SK-N-SH (cell line): ENCODE results near the gene MTHFD2L. TPM values are rescaled to one million over a fixed set of nuclear protein-coding genes. Genes with fewer than 3 reads are reported as not detected.
"Not testable (repeated sequence)": the region's sequence is repeated elsewhere in the genome, so short reads cannot be mapped to it uniquely, and the experiment has no call there.

Source experiments
- CTCF ChIA-PET: fragments of 300-600, 350-600 bp; formaldehyde crosslinking; extraction: SDS; loops from one replicate; lab custom pipeline; 2021; lab: Yijun Ruan, JAX
- POLR2A ChIA-PET: fragments of 350-600 bp; sonication (Branson Sonifier 250); formaldehyde crosslinking; extraction: SDS; loops from one replicate; lab custom pipeline; 2020; ENCODE audit warnings: antibody characterized with exemption, inconsistent platforms; lab: Yijun Ruan, JAX
- DNase-seq: peaks from one replicate; pipeline ENCODE4 v3.0.0; 2012
- H2AFZ ChIP-seq: fragments of 200-600 bp; sonication (generic); 2 replicates; pipeline ENCODE4 v1.8.1; 2016; ENCODE audit warnings: antibody characterized with exemption, mild to moderate bottlenecking, low read depth
- H3F3A ChIP-seq: fragments of 200-600 bp; sonication (generic); replicated peaks from 2 replicates; pipeline ENCODE3; 2016; ENCODE audit warnings: antibody characterized with exemption, mild to moderate bottlenecking; ENCODE audit not compliant: insufficient read depth
- H3K27ac ChIP-seq, 2 experiments: fragments of 200-500 bp in 1 of 2; fragments of 200-600 bp in 1 of 2; sonication (Bioruptor generic) in 1 of 2; sonication (generic), shearing (Covaris generic) in 1 of 2; 2 replicates each; pipeline versions ENCODE4 v1.5.1 to v1.6.1; 2014 to 2016; ENCODE audit warnings: low read depth in 2 of 2, inconsistent platforms in 1 of 2, low read length in 1 of 2, mild to moderate bottlenecking in 1 of 2, mixed read lengths in 1 of 2
- H3K27me3 ChIP-seq: fragments of 200-600 bp; sonication (generic), shearing (Covaris generic); 2 replicates; pipeline ENCODE4 v1.6.1; 2016; ENCODE audit warnings: mixed run types; ENCODE audit not compliant: insufficient read depth
- H3K36me3 ChIP-seq, 2 experiments: fragments of 200-500 bp in 1 of 2; fragments of 200-600 bp in 1 of 2; sonication (Bioruptor generic) in 1 of 2; sonication (generic) in 1 of 2; replicated peaks in 1 of 2; 2 replicates each; pipeline versions ENCODE3 to v1.5.1; 2014 to 2016; ENCODE audit warnings: low read length in 1 of 2, mild to moderate bottlenecking in 1 of 2; ENCODE audit not compliant: insufficient read depth in 2 of 2, control insufficient read depth in 1 of 2
- H3K4me1 ChIP-seq, 2 experiments: fragments of 200-500 bp in 1 of 2; fragments of 200-600 bp in 1 of 2; sonication (Bioruptor generic) in 1 of 2; sonication (generic), shearing (Covaris generic) in 1 of 2; 2 replicates each; pipeline versions ENCODE4 v1.5.1 to v1.6.1; 2014 to 2016; ENCODE audit warnings: low read depth in 1 of 2, low read length in 1 of 2, mixed run types in 1 of 2; ENCODE audit not compliant: insufficient read depth in 2 of 2, control insufficient read depth in 1 of 2
- H3K4me2 ChIP-seq: fragments of 200-600 bp; sonication (generic), shearing (Covaris generic); 2 replicates; pipeline ENCODE4 v1.6.1; 2017; ENCODE audit warnings: mixed run types
- H3K4me3 ChIP-seq, 2 experiments: fragments of 200-500 bp in 1 of 2; fragments of 200-600 bp in 1 of 2; sonication (Bioruptor generic) in 1 of 2; sonication (generic), shearing (Covaris generic) in 1 of 2; 2 replicates each; pipeline versions ENCODE4 v1.5.1 to v1.8.1; 2014 to 2016; ENCODE audit warnings: low read depth in 2 of 2, inconsistent platforms in 1 of 2, low read length in 1 of 2, mild to moderate bottlenecking in 1 of 2, mixed read lengths in 1 of 2, moderate library complexity in 1 of 2
- H3K79me2 ChIP-seq: fragments of 200-600 bp; sonication (generic); 2 replicates; pipeline ENCODE4 v1.8.1; 2017; ENCODE audit warnings: mild to moderate bottlenecking; ENCODE audit not compliant: insufficient read depth
- H3K9ac ChIP-seq: fragments of 200-600 bp; sonication (generic); 2 replicates; pipeline ENCODE4 v1.6.1; 2017; ENCODE audit warnings: mixed run types
- H3K9me2 ChIP-seq: fragments of 200-600 bp; sonication (generic); 2 replicates; pipeline ENCODE4 v1.6.1; 2017; ENCODE audit warnings: mixed run types
- H3K9me3 ChIP-seq: fragments of 200-600 bp; sonication (generic); 2 replicates; pipeline ENCODE4 v1.6.1; 2017; ENCODE audit warnings: mixed run types, mild to moderate bottlenecking, moderate library complexity
- H4K20me1 ChIP-seq: fragments of 200-600 bp; sonication (generic); 2 replicates; pipeline ENCODE4 v1.6.1; 2017; ENCODE audit warnings: mild to moderate bottlenecking, mixed run types; ENCODE audit not compliant: insufficient read depth
- CHD2 ChIP-seq: fragments of 150-350 bp; IDR thresholded peaks from 2 replicates; pipeline ENCODE4 v1.6.1; 2018; ENCODE audit warnings: low read length; ENCODE audit not compliant: partially characterized antibody
- CTCF ChIP-seq: fragments of 200-600 bp; sonication (generic); IDR thresholded peaks from 2 replicates; pipeline ENCODE4 v1.6.1; 2017; ENCODE audit warnings: antibody characterized with exemption, mild to moderate bottlenecking, moderate library complexity
- EP300 ChIP-seq, 2 experiments: IDR thresholded peaks; 2 replicates each; pipeline versions ENCODE4 v1.4.0 to v1.6.1; 2012; ENCODE audit warnings: borderline replicate concordance in 1 of 2, low read depth in 1 of 2, low read length in 1 of 2
- REST ChIP-seq: IDR thresholded peaks from 2 replicates; pipeline ENCODE4 v1.6.1; 2012; ENCODE audit warnings: mild to moderate bottlenecking, low read depth, low read length, moderate library complexity
- WGBS: methylation state at CpG from one replicate; pipeline ENCODE4 v1.1.6; 2017; ENCODE audit warnings: low lambda C conversion rate; 5-methylcytosine and 5-hydroxymethylcytosine counted together
- polyA plus RNA-seq, 3 experiments: library from polyadenylated mRNA; depleted of rRNA; stranded (reverse); fragments of >200 nt; gene quantifications; 2 replicates each; pipeline ENCODE4 v1.2.3, GENCODE V29; 2012

MTHFD2L gene
- polyA plus RNA-seq, 1 of the 3 experiments (the other 2 are of a cell fraction): 4.8 TPM

- Histone ChIP-seq H4K20me1 (no peaks in the 10 kb centered on the region), H3K27me3 (peaks cover 12% of the 10 kb centered on the region; the same call in 1 of the 2 replicates), H3K79me2 (no peaks in the 10 kb centered on the region), H3K36me3 (no peaks in the 10 kb centered on the region), H2AFZ (no peak overlapping the region), H3K4me1 (no peaks in the 10 kb centered on the region), H3K9me3 (no peaks in the 10 kb centered on the region), H3K27ac (no peak overlapping the region), H3F3A (no peaks in the 10 kb centered on the region)
- ChIA-PET CTCF (no interaction called here), POLR2A (no interaction called here)
- 9% methylated on average over 4 of the region's 4 CpGs for WGBS
- no peak for TF ChIP-seq REST
- no peak for TF ChIP-seq EP300 (IDR thresholded peaks at IDR 0.05; ENCODE audit: borderline replicate concordance in 1 of 2, low read depth in 1 of 2, low read length in 1 of 2)
- no peak for TF ChIP-seq CTCF
- TF ChIP-seq, all 33 proteins: peak for 0
- Histone ChIP-seq H3K4me3 (no peak overlapping the region), H3K9ac (no peak overlapping the region), H3K4me2 (no peak overlapping the region), H3K9me2 (no peaks in the 10 kb centered on the region)
- no peak for DNase-seq
Observed at GRCh38 chr4:74338792-74339333, 180.9 kb downstream of the MTHFD2L start.

GRCh38 chr4:74339501-74339900, 181.6 kb downstream of the MTHFD2L start:
- H3K4me2 ChIP-seq: no peak overlapping the region
- no peak overlapping the region for H3K9ac ChIP-seq
- no peaks in the 10 kb centered on the region for H3K4me1 ChIP-seq
- peaks cover 6% of the 10 kb centered on the region; the same call in 1 of the 2 replicates for H3K27me3 ChIP-seq
- no peak overlapping the region for H3K4me3 ChIP-seq
- H3K27ac ChIP-seq: no peak overlapping the region
- no peaks in the 10 kb centered on the region for H3F3A ChIP-seq
- DNase-seq: no peak
- no peaks in the 10 kb centered on the region for H3K36me3 ChIP-seq
- no peak for TF ChIP-seq CHD2
- H3K79me2 ChIP-seq: no peaks in the 10 kb centered on the region
- H2AFZ ChIP-seq: no peak overlapping the region
- no peaks in the 10 kb centered on the region for H3K9me2 ChIP-seq
- ChIA-PET CTCF (no interaction called here), POLR2A (no interaction called here)
- H3K9me3 ChIP-seq: no peaks in the 10 kb centered on the region
- no peaks in the 10 kb centered on the region for H4K20me1 ChIP-seq

- H3K9me2 ChIP-seq, H3K27ac ChIP-seq, H2AFZ ChIP-seq, H4K20me1 ChIP-seq, H3K27me3 ChIP-seq, H3K4me3 ChIP-seq, DNase-seq, POLR2A ChIA-PET, H3K9ac ChIP-seq, H3K79me2 ChIP-seq, H3K4me1 ChIP-seq, H3K4me2 ChIP-seq, H3K36me3 ChIP-seq, H3K9me3 ChIP-seq, H3F3A ChIP-seq: not testable (repeated sequence)
- CTCF ChIA-PET: interaction anchor here (1.2 kb wide), 1 partner anchor 11 kb away, joined by 3 read pairs; no protein-coding TSS in a partner anchor
Observed at GRCh38 chr4:74340421-74340820, 182.5 kb downstream of the MTHFD2L start.
